NCI-H524 (cell line): ENCODE data around the gene STT3B.

Experiments
- DNase-seq, 2 experiments: peaks; one replicate each; lab custom pipeline; 2025; lab: John Stamatoyannopoulos, UW

STT3B gene

DNA sequence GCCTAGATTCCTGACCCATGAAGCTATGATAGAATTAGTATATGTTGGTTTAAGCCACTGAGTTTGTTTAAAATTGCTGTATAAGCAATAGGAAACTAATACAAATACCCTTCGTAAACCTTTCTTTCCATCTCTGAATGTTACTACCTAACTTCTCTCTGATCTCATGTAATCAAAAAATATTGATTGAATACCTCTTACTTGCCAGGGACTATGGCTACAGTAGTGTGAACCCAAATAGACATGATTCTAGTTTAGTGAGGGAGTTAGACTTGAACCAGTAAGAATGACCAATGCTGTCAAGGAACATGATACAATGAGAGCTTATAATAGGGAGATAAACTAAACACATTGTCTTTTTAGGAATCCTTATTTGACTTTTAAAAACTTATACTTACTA is 19.4 kb downstream of the STT3B start:
- no peak for DNase-seq

DNA sequence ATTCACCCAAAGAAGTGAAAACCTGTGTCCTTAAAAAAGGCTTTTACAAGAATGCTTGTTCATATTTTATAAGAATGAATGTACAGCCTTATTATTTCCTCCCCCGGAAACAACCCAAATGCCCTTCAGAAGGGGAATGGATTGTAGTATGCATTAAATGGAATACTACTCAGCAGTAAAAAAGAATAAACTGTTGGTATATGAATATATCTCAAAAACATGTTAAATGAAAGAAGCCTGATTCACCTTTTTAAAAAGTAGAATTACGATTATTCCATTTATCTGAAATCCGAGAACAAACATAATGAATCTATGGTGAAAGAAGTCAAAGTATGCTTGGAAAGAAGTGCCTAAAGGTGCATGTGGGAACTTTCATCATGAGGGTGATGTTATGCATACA is 20.5 kb downstream of the STT3B start:
- no peak for DNase-seq

DNA sequence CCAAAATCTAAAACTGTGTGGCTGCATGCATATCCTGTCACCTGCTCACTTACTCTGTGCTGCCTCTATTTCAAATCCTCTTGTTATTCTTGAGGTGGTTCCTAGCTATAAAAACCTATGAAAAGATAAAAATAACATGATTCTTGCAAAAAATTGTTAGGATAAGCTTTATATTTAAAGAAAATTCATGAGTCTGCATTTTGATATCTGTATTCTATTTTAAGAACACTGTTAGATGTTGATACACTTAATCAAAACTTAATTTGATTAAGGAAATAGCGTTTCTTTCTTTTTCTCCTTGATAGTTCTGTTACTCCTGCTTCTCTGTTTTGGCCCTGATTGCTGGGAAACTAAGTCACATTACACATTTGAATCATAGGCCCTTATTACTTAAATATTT is 22.5 kb downstream of the STT3B start:
- no peak for DNase-seq

DNA sequence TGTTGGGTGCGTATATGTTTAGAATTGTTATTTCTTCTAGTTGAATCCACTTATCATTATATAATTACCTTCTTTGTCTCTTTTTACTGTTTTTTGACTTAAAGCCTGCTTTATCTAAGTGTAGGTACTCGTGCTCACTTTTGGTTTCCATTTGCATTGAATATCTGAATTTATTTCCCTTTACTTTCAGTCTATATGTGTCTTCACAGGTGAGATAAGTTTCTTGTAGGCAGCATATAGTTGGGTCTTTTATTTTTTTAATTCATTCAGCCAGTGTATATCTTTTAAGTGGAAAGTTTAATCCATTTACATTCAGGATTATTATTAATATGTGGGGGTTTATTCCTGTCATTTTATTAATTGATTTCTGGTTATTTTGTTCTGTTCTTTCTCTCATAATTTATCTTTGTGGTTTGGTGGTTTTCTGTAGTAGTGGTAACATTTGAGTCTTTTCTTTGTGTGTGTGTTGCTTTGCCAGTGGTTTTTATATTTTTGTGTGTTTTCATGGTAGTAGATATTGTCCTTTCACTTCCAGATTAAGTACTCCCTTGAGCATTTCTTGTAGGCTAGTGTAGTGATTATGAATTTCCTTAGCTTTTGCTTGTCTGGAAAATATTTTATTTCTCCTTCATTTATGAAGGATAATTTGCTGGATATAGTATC is 27.3 kb downstream of the STT3B start:
- DNase-seq = no peak

DNA sequence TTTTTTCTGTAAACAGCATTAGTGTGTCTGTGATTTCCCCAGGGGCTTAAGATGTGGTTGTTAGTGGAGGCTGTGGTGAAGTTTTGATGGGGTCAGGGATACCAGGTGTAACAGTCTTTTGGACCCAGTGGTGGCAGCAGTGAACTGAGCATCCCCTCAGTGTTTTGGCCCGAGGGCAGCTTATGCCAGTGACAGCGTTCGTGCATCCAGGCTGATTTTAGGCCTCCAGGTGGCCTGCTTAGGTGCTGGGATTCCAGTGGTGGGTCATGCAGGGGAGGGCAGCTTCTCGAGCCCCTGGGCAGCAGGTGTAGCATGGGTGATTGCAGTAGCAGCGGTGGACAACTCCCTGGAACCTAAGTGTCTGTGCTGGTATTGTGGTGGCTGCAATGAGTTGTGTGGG is 29.2 kb downstream of the STT3B start:
- no peak for DNase-seq

DNA sequence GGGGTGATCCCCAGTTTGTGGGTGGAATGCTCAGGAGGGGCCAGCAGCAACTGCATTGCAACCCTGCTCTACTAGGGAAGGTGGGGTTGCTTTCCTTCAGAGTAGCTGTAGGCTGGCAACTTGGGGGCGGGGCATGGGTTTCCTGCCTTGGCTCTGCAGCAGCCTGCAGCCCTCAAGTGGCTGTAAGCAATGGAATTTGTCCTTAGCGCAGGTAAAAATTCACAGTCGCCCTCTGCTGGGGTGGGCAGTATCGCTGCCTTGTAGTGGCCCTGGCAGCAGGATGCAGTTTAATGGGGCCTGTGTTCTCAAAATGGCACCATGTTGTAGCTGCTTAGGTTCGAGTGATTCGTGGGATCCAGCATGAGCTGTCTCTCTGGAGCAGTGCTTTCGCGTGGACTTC is 29.8 kb downstream of the STT3B start:
- DNase-seq = no peak

DNA sequence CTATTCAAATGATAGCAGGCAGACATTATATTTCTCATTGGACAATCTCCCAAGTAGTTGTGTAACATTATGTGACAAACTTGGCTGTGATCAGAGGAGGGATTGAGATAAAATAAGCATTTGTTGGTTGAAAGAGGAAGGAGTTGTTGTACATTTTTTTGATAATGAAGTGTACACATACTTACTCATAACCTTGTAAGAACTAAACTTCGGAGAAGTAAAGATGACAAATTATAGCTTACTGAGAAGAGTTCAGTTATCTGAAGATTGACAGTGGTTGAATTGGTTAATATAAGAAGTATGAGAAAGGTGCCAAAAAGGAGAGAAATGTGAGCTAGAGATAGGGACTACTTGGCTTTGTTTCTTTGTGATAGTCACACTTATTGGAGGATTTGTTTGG is 32.6 kb downstream of the STT3B start:
- no peak for DNase-seq

DNA sequence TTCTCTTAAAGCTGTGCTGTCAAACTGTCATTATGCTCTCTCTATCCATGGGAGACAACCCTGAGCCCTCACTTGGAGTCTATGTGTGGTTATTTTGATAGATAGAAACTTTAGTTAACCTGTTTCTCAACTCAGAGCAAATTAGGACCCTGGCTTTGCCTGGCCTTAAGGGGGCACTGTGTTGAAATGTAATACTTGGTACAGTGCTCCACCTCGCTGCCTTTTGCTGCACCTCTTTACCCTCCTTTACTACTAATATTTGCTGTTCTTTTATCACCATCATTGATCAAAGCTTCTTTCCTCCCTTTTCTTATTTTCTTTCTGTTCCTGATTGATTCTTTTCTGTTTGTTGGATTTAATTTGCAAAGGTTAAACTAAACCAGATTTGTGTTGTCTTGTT is 34.3 kb downstream of the STT3B start:
- DNase-seq = no peak

DNA sequence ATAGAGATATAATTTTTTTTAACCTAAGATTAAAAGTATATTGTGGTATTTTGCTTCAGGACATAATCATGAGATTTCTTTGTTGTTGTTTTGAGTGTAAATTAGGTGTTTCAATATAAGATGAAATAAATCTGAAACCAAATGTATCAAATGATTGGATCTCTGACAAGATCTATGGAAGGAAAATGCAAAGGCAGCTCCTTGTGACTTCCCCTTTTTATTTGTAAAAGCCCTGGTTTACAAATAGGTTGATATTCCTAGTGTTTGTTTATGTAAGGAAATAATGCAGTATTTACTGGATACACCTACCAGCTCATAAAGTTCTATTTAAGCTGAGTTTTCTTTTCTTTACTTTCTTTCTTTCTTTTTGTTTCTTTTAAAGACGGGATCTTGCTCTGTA is 35.9 kb downstream of the STT3B start:
- no peak for DNase-seq

DNA sequence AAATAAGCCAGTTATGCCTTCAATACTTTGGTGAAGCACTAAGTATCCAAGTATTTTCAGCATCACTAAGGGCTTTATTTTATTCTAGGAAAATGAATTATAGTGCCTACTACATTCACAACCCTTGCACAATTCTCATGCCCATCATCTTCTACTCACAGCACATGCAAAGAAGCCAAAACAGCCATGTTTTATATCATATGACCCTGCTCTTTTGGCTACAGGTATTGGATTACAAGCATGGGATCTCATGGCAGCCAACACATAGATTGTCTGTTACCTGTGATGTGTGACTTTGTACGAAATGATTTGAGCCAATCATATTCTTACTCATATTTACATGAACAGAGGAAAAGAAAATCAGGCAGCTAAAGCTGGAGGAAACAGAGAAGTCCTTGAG is 38.6 kb downstream of the STT3B start:
- DNase-seq = no peak

DNA sequence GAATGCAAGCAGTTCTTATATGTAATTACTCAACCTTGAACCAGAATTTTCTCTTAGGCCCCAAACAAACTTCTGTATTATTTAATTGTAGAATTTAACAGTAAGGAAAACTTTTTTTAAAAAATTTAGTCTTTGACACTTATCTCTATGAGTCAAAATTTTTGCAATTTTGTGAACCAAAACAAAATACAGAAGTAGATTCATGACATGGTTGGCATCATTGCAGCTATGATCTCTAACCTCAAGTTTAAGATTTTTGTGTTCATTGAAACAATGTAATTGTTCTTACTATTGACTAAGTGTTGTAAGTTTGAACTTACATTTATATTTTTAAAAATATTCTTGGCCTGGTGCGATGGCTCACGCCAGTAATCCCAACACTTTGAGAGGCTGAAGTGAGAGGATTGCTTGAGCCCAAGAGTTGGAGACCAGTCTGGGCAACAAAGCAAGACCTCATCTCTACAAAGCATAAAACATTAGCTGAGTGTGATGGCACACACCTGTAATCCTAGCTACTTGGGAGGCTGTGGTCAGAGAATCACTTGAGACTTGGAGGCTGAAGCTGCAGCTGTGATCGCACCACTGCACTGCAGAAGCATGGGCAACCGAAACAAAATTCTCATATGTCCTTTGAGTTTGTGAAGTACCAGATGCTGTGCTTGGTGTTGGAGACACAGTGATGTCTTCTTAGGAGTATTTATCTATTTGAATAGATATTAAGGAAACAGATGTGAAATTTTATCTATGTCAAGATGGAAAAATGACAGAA is 39.7 kb downstream of the STT3B start:
- DNase-seq = no peak

DNA sequence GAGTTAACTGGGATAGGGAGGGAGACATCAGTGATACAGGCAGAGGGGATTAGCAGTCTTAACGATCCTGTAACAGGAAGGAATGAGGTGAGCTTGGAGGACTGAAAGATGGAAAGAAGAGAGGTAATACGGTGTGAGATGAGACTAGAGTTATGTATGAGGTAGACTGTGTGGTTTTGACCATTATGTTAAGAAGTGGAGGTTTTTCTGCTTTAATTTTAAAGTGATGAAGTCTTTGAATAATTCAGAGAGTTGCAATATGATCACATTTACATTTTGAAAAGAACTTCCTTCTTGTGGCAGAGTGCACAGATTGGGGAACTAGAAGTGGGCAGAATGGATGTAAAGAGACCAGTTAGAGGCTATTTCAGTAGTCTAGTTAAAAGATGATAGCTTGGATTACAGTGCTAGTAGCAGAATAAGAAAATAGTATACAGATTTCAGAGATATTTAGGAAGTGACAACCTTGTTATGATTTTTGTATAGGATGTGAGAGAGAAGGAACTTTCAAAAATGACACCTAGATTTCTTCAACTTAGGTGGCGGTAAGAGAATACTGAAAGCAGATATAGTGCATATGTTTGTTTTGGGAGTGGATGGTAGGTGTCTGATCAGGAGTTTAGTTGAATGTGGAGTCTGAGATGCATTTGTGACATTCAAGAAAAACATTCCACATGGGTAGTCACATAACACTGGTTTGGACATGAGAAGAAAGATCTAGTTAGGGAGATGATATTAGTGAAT is 40.5 kb downstream of the STT3B start:
- no peak for DNase-seq

DNA sequence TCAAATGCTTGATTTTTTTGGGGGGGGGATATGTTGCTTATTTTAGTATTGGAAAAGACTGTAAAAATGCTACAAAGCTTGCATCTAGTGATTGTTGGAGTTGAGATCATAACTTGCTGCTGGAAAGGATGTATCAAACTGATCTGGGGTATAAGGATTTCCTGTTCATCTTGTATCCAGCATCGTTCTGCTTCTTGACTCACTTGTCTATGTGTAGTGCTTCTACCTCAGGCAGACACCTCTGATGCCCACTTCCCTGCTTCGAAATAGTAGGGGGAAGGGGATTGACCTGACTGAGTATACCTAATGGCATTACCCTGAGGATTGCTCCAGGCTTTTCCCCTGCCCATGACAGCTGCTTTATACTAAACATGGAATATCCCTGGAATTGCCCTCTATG is 42.7 kb downstream of the STT3B start:
- DNase-seq = no peak

DNA sequence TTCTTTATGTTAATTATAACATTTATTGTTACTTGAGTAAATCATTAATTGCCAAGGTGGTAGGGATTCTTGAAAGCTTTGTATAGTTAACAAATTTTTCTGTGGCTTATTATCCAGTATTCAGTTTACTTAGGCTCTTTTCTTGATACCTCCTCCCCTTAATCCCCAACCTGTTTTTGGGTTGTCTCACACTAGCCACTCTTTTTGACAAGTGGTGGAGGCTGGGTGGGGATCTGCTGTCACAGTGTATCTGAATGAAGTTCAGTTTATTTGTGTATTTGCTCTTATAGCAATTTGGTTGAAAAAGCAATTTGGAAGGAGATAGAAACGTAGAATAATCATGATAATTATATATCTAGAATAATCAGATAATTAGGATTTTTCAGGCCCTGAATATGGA is 43.8 kb downstream of the STT3B start:
- no peak for DNase-seq

DNA sequence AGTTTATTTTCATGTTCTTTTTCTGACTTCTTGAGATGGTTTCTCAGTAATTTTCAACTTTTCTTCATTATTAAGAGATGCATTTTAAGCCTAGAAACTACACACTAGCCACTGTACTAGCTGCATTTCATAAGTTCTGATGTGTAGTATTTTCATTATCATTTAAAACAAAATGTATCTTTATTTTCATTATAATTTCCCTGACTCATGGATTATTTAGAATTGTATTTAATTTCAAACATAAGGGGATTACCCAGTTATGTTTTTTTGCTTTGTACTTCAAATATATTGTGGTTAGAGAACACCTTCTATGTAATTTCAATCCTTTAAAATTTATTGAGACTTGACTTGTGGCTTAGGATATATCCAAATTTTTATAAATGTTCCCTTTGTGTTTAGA is 44.5 kb downstream of the STT3B start:
- no peak for DNase-seq

DNA sequence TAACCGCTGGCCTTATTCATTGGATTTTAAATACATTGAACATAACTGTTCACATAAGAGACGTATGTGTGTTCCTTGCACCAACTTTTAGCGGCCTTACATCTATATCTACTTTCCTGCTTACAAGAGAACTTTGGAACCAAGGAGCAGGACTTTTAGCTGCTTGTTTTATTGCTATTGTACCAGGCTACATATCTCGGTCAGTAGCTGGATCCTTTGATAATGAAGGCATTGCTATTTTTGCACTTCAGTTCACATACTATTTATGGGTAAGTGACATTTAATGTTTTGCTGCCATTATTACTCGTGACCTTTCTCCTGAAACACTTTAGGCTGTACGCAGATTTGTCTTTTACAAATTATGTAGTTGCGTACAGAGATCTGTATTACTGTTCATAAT is 47.1 kb downstream of the STT3B start:
- DNase-seq = no peak

DNA sequence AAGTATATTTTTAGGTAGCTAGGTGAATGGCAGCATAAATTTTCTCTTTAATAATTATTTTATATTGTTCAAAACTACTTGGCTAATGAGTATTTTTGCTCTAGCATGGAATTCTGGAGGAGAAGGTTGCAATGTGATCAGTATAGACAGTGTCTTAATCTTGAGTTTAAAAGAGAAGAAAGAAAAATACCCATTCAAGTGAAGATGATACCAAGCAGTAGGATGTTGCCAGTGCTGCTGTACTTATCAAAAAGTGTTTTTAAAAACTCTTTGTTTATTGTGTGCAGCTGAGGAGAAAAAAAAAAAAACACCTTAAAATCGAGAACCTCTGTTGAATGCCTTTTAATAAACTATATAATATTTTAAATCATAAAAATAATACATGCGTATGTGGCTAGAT is 47.9 kb downstream of the STT3B start:
- DNase-seq = no peak

DNA sequence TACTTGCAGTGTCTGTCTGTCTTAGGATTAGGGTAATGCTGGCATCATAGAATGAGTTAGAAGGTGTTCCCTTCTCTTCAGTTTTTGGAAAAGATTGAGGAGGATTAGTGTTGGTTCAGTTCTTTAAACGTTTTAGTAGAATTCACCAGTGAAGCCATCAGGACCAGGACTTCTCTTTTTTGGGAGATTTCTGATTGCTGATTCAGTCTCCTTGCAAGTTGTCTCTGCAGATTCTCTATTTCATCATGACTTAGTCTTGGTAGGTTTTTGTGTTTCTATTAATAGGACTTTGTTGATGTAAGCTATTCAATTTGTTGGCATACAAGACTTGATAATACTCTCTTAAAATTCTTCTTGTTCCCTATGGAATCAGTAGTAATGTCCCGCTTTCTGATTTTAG is 48.9 kb downstream of the STT3B start:
- no peak for DNase-seq

DNA sequence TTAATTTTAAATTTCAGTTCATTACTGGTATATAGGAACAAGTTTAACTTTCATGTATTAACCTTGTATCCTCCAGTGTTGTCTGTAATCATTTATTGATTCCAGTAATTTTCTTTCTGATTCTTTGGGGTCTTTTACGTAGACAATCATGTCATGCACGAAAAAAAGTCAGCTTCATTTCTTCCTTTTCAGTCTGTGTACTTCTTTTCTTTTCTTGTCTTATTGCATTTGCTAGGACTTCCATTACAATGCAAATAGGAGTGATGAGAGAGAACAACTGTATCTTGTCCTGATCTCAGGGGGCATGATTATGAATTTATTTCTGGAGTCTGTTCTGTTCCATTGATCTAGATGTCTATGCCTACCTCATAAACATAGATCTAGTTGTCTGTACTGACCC is 56.5 kb downstream of the STT3B start:
- no peak for DNase-seq

DNA sequence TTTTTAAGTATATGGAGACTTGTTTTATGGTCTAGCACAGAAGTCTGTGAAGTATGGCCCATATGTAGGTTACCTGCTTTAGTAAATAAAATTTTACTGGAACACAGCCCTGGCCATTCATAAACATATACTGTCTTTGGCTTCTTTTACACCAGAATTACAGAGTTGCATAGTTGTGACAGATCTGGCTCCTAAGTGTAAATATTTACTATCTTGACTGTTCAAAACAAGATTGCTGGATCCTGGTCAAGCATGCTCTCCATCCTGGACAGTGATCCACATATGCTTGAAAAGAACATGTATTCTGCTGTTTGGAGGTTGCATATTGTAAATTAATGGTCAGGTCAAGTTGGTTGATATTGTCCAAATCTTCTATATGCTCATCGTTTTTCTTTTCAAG is 57.9 kb downstream of the STT3B start:
- no peak for DNase-seq

DNA sequence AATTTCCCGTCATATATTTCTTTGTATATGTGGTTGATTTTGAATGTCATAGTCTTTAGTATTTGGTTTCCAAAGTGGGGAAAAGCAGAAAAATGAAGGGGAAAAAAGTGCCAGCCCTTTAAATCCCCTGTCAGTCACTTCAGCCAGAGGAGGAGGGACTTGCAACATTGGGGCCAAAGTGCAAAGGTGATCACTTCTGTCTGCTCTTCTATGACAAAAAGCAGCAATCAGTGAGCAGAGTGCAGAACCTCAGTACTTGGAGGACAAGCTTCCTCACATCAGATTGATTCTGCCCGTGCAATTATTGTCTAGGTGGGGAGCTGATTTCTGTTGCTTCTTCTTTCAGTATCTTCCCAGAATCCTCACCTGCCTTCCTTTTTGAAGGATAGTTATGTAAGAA is 60.0 kb downstream of the STT3B start:
- no peak for DNase-seq

DNA sequence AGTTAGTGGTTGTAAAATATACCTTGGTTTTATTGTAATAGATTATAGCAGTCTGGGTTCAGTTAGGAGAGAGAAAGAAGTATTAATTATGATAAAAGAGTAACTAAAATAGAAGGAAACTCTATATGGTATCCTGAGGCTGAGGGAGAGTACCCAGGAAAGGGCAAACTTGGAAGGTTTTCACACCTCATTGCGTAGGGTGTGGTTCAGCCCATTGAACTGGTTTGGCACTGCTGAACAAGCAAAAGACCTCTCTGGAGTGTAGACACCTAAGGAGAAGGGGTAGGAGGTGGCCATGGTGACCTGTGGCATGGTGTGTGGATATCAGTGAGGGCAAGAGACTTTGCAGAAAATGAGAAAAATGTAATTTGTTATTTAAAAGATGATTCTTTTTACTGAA is 63.5 kb downstream of the STT3B start:
- DNase-seq = no peak

DNA sequence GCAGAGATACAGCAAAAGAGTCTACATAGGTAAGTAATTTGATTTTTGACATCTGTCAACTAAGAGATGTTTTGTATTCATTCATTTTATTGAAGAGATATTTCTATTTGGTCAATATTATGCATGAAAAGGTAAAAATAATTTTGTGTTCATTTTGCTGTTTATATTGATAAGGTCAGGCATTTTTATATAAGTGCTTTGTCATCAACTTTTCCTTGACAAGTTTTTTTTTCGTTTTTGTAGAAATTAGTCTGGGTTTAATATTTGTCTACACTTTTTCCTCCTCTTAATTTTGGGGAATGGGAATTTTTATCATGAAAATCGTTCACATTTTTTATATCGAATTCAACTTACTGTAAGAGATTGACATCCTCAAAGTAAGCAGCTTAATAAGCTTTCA is 67.7 kb downstream of the STT3B start:
- no peak for DNase-seq
